Measurements from ENCODE around the gene TTC6.

Gene TTC6

DNA sequence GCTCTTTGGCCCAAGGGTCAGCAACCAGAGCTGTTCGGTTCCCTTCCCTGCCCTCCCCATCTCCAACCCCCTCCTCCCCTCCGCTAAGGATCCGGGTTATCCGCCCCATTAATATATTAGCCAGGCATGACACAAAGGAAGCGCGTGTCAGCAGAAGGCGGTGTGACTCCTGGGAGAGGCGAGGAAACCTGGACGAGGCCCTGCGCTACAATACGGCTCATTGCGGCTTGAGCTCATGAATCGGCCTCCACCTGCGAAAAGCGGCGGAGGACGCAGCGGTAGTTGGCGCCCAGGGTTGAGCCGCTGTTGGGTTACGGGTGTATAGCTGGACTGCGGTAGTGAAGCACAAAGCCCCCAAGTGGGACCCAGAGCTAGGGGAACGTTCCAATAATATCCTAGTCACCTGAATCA lies 10.3 kb upstream of the TTC6 start:
- DNase-seq (ENCODE audit: low read depth), result no peak

DNA sequence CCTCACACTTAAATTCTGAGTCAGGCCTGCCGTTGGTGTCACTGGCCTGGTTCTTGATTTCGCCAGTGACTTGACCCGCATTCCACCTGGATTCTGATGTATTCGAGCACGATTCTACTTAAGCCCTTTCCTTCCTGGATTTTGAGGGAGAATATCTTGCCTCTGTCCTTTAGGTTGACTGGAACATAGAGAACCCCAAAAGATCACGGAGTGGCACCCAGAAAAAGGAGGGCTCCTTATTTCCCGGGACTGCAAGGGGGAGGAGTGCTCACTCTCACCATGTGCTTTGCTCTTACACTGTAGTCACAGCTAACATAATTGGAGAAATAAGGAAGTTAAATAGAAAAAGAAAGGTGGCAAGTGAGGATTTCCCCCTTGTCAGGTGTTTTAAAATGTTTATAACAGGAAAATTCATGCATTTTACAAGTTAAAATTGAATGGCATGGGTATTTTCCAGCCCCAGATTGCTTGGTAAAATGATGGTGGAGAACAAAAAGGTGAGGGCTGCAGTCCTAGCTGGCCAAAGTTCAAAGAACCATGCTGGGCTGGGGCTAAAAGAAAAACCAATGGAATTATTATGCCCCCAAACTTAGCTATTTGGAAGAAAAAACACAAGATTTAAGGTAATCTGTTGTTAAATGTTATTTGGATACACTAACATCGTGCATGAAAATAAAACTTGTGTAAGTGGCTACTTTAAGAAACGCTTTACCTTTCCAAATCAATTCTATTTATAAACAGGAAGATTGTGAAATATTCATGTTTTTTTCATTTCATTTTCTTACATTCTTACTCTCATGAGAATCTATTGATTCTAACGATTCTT lies 9.2 kb upstream of the TTC6 start:
- DNase-seq (ENCODE audit: low read depth), result no peak

DNA sequence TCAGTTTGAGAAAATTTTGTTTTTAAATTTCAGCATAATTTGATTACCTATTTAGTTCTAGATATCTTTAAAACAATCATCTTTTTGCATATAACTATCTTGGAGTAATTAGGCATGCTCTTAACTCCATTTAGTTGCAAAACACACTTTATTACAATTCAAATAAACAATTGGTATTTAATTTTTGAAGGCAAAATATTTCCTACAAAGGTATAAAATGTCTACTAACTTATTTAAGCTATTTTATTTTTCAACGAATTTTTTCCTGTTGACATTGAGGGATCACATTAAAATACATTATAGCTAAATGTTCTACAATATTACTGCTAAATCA lies 8.7 kb upstream of the TTC6 start:
- no peak for DNase-seq (ENCODE audit: low read depth)

DNA sequence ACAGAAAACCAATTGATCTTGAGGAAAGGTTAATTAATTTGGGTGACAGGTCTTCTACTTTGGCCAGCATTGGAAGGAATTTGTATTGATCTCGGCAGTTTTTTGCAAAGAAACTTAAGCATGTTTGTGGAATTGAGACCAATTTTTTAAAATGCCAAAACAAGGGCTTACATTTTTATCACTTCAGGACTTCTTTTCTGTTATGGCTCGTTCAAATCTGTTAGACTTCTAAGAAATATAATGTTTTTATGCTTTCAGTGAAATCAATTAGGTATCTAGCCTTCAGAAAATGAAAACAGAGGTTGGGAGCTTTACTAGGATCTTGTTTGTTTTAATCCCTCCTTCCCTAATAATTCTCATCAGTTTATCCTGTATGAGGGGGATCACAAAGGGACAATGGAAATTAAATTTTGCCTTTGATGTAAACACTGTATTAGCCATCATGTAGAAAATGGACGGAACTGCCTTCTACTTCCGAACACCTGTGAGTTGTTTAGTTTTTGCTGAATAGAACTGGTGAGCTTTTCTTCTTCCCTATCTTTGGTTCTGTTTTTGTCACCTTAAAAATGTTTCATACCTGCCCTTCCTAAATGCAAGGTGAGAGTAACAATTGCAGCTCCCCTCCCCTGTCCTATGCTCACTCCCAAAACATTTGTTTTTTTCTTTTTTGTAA lies 8.2 kb upstream of the TTC6 start:
- no peak for DNase-seq (ENCODE audit: low read depth)

DNA sequence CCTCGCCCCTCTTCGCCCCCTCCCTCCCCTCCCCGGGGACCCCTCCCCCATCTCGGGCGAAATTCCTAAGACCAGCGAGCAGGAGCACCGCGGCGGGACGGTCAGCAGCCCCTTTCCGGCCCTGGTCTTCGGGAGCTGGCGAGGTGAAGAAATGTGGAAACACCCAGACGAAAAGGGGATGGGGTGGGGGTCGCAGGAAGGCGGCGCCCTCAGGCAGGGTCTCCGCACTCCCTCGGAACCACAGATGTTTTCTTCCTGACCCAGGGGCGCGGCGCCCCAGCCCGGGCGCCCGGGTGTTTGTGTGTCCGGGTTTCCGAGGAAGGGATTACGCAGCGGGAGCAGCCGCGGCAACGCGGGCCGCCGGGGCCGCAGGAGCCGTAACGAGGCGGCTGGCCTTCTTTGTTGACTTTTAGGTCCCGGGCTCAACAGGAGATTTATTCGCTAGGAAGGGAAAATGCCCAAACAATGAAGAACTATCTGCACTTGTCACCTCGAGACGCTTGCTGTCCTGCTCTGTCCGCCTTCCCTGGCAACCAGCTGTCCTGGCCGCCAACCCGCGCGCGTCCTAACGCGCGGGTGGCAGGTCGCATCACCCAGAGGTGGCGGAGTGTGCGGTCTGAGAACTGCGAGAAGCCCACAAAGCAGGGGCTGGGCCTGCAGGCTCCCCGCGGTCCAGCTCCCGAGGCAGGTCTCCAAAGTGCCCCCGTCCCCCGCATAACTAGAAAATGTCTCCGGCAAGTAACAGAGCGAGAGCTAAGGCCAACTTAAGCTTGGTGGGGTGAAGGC lies 7.4 kb upstream of the TTC6 start:
- no peak for DNase-seq (ENCODE audit: low read depth)

DNA sequence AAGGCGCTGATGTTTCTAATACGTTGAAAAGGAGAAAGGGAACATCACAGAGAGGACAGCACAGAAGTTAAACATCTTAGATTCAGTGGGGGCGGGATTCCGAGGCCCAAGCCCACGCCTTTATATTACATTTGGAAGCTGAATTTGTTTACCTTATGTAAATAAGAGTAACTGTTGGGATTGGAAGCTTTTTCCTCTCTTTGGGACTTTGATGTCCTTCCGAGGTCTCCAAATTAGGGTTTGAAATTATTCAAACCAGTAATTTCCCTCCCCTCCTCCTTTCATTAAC lies 6.8 kb upstream of the TTC6 start:
- no peak for DNase-seq (ENCODE audit: low read depth)

DNA sequence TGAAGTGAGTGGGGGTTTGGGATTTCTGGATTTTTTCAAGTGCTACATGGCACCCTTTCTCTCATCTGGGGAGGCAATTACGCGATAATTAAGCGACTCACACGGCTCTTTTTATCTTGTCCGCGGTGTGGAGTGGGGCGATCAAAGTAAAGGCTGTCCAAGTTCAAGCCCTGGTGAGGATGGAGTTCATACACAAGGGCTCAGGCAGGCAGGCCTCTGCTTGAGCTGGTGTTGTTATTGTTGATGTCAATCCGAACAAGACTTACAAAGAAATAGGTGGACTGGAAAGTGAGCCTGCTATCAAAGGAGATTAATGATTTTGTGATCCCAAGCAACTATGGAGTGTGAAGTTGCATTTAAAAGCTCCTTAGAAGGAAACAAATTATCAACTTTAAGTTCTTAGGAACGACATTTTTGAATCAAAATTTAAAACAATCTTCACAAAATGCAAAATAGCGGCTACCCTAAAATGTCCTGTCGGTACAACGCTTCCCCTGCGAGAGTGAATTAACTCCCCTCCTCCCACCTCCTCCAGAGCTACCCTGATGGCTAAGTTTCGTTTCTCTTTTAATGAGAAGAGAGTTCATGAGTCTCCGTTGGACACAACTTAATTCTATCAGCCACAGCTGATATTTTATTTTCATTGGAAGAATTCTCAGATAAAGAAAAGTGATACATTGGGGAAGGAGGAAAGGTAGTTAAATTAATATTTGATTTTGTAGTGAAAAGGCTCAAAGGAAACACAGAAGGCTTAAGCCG lies 6.3 kb upstream of the TTC6 start:
- no peak for DNase-seq (ENCODE audit: low read depth)

DNA sequence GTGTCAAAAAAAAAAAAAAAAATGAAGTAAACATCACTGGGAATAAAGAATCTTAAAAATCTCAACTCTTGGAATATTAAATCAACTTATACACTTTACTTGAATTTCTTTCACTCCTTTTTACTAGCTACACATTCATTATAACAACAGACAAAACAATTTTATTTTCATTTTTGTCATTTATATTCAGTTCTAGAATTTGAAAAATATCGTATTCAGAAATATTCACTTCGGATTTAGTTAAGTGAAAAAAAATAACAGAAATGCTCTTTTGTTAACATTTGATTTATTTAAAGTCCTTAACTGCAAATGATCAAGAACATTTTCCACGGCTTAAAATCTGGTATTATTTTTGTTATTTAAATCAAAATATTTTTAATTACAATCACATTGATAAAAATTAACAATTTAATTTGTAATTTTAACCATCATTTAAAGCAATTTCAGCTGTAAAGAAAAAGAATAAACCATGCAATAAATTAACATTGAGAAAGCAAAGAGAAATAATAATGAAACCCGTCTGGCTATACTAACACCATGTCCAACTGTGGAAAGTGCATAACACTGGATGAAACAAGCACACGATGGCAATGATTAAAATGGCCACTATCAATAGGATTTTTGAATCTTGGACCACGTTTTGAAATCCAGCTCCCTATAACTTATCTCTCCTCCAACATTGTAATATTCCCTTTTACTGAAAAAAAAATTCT lies 5.6 kb upstream of the TTC6 start:
- DNase-seq (ENCODE audit: low read depth), result no peak

DNA sequence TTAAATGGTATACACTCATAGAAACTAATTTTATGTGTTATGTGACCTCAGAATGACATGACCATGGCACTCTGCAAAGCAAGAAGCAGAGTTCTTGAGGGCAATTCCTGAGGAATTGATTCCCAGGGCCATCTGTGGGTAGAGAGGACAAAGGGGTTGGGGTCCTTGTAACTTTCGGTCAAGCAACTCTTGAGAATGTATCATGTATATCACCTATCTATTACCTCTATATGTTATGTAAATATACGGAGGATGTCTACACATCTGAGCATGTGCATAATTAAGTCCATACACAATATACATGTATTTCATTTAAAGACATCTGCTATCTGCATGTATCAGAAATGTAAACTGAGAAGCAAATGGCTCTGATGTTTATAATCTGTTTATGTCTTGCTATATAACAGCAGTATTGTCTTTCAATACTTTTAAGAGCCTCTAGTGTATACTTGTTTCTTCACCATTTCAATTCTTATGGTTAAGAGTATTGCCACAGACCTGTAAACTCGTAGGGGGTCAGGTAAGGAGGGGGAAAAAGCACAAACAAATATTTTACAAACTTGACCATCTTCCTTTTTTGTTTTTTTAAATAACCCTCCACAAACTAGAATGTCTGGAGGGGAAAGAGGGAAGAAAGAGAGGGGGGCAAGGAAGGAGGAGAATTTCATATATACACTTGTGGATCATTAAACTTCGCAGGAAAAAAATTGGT lies 4.8 kb upstream of the TTC6 start:
- no peak for DNase-seq (ENCODE audit: low read depth)

DNA sequence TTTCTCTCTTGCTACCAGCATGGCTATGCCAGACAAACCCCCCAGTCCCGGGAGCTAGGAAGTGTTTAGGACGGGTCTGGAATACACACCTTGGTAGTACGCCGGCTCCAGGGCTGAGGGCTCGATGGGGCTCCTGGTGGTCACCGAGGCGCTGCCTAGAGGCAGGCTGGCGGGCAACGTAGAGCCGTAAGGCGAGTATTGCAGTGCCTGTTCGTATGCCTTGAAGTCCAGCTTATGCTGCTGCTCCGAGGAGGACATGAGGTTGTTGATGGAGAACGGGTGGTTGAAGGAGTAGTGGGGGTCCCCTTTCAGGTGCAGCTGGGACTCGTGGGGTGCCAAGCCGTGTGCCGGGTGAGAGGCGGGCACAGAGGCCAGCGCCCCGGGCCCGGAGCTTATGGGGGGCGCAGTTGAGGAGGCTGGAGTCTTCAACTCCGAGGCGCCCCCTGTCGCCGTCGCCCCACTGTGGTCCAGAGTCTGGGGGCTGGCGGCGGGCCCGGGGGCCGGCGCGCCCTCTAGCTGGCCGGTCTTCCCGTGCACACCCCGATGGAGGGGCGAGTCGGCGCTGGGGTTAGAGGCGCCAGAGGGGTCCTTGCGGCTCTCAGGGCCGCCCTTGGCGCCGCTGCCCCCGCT lies 4.0 kb upstream of the TTC6 start:
- DNase-seq (ENCODE audit: low read depth), result no peak

DNA sequence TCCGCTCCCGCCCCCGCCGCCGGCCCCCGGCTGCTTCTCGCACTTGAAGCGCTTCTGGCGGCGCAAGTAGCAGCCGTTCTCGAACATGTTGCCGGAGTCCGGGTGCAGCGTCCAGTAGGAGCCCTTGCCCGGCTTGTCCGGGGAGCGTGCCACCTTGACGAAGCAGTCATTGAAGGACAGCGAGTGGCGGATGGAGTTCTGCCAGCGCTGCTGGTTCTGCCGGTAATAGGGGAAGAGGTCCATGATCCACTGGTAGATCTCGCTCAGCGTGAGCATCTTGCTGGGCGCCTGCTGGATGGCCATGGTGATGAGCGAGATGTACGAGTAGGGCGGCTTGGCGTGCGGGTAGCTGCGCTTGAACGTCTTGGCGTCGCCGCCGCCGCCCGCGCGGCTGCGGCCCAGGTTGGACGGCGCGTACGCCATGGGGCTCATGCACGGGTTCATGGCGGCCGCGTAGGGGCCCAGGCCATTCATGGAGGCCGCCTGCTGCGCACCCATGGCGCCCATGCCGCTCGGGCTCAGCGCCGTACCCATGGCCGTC lies 3.4 kb upstream of the TTC6 start:
- DNase-seq (ENCODE audit: low read depth), result no peak

DNA sequence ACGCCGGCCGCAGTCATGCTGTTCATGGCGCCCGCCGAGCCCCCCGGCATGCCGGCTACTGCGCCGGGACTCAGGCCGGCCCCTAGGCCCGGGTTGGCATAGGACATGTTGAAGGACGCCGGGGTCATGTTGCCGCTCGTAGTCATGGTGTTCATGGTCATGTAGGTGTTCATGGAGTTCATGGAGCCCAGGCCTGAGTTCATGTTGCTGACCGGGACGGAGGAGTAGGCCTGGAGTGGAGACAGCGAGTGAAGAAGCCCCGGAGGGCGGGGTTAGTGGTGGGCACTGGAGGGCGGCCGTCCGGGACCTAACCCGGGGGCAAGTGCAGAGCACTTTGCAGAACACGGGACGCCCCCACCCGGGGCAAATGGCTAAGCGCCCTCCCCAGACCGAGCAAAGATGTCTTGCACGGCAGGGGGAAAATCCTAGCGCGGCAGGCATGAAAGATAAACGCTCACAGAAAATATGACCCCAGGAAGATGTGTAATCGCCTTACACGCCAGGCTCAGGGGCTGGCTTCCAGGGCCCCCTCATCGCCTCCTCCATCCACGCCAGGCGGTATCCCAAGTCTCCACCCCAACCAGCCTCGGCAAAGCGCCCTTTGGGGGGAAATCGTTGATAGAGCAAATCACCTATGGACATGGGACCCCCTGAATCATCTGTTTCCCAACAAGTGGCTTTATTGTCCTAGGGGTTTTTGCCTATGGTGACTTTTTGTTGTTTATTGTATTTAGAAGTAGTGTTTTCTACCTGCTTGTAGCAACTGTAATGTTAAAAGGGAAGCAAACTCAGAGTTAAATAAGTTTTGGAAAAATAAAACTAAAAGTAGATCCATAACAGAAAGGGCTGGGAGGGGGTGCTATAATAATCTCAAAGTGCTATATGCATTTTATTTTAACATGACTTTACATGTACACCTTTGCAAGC lies 2.7 kb upstream of the TTC6 start:
- no peak for DNase-seq (ENCODE audit: low read depth)

DNA sequence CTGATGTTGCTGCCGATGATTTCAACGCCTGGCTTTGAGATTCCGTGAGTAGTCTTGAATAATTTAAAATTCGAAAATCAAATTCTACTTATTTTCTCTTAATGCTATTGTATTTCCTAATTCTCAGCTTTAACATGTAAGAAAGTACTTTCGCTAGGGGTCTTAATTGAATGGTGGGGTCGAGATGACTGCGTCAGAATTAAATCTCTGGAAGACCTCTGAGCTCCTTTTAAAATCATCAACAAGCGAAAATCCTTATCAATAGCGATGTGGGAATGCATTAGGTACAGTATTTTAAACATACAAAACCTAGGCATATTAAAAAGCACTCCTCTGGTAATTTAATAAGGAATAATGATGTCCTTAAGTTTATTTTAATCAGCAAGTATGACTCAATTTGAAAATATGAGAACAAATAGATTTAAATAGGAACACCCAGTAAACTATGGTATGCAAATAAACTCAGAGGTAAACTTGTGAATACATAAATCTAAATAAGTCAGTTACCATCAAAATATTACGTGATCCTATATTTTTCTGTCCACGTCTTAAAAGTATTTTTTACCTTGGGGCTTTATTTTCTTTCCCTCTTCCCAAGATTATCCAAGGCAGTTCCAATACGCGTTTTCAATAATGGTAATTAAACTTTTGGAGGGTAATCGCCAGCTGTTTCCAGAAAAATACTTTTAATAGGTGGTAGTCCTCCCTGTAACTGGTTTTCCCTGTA lies 1.8 kb upstream of the TTC6 start:
- no peak for DNase-seq (ENCODE audit: low read depth)

DNA sequence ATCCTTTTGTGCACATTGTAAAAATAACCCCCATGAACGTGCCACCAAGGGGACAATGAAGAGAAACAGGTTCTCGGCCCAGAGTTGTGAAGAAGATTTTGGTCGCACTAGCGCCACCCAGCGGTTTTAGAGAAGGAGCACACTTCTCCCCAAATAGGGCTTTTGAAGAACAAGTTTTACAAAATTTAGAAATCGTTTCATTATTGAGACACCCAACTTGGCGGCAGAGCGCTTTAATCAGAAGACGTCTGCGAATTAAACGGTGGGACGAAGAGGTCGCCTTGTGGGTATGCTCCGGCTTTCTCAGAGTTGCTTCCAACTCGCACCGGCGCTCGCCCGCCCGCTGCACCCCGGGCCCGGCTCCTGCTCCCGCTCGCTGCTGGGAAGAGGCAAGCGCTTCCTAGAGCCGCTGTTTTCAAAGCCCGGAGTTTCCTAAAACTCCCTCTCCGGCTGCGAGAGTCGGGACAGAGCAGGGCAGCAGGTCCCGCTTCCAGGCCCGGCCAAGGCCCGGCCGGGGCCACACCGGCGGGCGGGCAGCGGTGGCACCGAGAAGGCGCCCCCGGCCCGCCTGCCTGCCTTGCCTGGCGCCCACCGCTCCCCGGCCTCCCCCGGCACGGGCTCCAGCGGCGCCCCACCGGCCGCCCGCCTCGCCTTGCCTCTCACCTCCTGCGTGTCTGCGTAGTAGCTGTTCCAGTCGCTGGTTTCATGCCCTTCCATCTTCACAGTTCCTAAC lies 1.0 kb upstream of the TTC6 start:
- DNase-seq (ENCODE audit: low read depth), result no peak

DNA sequence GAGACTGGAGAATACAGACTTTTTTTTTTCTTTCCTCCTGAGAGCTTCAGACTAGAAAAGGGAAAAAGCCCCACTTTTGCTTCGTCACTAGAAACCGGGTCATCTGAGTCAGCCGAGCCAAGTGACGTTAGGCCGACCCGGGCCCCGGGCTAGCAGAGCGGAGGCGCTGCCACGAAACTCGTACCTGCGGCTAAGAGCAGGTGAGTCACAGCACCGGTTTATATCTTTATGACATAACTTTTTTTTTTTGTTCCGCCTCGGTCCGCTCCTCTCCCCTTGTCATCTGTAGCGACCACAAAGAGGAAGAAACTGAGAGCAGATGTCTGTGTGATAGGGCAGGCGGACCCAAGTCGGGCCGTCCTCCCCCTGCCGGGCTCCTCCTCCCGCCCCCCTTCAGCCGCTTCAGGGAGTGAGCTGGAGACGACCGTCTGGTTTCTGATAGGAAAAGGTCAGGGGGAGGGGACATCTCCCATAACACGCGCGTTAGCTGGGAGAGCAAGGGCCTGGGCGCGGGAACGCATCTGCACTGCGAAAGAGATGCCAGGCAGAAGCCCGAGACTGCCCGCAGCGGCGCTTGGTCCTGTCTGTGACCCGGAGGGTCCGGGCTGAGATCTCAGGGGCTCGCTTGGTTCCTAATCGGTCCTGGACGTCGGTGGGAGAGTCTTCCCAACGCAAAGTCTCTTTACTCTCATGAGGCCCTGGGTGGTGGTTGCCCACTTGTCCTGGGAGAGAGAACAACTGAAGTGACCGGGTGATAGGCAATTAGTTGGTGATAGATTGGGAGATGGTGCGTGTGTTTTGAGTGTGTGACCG lies 586 bp downstream of the TTC6 start:
- peak; percentile 66 for DNase-seq (ENCODE audit: low read depth)

DNA sequence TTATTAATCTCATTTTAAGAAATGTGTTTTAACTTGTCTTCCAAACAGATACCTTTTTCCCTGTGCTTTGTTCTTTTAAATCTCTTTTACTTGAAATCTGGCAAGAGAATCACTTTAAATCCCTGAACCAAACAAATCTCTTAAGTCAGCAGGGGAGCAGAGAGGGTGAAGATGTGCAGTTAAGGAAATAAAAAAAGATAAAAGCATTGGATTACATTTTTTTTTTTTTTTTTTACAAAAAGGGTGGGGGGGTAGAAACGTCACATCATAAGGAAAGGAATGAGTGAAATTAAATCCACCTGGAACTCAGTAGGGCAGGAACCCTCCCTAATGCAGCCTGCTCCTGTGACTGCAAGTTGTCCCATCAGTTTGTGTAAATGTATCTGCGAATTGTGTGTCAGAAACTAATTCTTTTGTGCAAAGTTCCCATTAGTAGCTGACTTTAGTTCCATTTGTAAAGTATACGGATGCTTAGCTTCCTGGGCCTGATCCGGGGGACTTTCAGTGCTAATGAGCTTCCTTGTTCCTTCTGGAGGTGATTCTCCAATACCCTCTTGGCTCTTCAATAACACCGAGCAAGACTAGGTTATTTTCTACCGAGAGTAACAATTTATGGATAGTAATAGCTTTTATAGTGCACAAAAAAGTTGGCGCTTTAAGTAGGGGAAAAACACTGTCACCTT lies 1.5 kb downstream of the TTC6 start:
- no peak for DNase-seq (ENCODE audit: low read depth)

DNA sequence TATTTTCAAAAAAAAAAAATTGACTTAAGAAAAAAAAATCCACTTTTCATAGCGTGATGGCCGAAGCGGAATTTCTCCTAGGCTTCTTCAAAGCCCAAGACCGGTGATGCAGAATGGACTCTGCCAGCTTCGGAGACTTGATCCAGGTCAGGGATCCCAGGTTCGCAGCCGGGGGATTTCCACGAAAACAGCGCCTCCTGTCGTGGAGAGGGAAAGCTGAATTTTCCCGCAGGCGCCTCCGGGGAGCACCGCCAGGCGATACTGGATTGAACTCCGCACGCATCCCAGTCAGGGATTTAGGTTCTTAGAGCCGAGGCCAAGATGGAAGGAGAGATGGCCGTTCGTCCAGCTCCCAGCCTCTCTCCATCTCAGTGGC lies 2.1 kb downstream of the TTC6 start:
- DNase-seq (ENCODE audit: low read depth), result no peak

Measured in activated T-cell treated with anti-CD3 and anti-CD28 coated beads for 48 hours (primary cell).